NCI-H510A (cell line): ENCODE measurements around the gene ZNF496.
"Not testable (repeated sequence)": the region's sequence is repeated elsewhere in the genome, so short reads cannot be mapped to it uniquely, and the experiment has no call there.

Experiments used
- DNase-seq: peaks from one replicate; lab custom pipeline; 2025; lab: John Stamatoyannopoulos, UW

The ZNF496 gene

DNA sequence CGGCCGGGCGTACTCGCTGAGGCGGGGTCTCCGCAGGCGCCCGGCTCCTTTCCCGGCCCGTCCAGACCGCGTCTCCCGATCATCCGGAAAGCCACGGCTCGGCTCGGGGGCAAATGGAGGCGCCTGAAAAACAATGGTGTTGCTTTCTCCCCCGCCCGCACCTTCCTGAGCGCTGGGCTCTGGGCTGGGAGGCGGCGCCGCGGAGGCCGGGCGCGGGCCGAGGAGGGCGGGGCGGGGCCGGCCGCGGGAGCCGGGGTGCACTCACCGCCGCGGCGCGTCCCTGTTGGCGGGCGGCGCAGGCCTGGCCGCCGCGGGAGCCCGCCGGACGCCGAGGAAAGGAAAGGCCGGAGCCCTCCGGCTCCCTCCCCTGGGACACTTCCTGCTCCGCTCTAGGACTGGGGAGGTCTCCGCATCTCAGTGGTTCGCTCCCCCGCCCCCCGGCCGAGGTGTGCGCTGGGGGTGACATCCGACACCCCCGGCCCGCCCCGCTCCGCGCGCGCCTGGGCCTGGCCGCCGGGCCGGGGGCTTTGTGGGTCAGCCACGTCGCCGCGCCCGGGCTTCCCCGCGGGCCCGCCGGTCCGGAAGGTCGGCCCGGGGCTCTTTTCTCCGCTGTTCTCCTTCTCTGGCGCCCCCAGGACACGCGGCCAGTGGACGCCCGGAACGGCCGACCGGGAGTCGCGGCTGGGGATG is at the start of gene ZNF496:
Gene ZNF496 (minus strand): TSS at position 343 of the 690 bp plus-strand sequence. CDS start 2,289 bp downstream, outside the sequence.
- DNase-seq = peak; percentile 57

DNA sequence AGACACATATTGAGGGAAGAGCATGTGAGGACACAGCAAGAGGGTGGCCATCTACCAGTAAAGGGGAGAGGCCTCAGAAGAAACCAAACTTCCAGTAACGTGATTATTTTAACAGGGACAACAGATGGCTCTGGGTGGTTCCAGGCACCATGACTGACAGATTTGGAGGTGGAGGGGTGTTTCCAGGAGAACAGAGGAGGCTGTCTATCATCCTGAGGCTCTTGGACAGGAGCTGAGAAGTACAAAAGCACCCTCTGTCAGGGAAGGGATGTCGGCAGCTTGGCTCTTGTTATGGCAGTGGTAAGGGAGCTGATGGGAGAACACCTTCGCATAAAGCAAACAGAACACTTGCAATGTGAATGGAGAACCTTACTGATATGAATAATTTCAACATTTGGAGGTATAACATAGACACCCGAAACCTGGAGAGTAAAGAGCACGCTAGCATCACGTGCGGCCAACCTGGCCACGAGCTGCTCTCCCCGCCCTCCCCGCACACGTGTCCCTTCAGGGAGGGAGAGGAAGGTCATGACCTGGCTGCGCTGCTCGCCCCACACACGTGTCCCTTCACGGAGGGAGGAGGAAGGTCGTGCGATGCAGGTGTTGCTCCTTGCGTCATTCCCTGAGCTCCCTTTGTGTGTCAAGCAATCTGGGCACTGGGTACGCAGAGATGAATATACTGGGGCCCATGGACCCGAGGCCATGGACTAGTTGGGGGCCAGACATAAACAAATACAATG is 46.8 kb upstream of the ZNF496 start:
- no peak for DNase-seq

DNA sequence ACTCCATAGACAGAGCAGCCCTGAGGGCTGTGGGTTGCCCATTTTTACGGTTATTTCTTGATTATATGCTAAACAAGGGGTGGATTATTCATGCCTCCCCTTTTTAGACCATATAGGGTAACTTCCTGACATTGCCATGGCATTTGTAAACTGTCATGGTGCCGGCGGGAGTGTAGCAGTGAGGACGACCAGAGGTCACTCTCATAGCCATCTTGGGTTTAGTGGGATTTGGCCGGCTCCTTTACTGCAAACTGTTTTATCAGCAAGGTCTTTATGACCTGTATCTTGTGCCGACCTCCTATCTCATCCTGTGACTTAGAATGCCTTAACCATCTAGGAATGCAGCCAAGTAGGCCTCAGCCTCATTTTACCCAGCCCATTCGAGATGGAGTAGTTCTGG is 46.0 kb upstream of the ZNF496 start:
- DNase-seq = not testable (repeated sequence)

DNA sequence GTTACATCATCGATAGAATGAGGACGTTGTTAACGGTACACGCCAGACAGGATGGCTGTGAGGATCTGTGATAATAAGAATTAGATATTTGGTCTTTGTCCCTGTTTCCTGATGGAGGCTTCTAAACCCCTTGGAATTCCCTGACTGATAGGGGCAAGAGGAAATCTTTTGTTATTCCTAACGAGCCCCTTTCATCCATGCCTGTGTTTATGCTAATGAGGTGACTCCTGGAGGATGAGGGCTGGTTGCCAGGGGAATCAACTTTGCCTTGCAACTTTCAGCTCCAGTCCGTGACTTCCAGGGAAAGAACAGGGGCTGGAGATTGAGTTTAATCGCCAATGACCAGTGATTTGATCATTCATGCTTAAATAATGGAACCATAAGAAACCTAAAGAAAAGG is 45.0 kb upstream of the ZNF496 start:
- no peak for DNase-seq

DNA sequence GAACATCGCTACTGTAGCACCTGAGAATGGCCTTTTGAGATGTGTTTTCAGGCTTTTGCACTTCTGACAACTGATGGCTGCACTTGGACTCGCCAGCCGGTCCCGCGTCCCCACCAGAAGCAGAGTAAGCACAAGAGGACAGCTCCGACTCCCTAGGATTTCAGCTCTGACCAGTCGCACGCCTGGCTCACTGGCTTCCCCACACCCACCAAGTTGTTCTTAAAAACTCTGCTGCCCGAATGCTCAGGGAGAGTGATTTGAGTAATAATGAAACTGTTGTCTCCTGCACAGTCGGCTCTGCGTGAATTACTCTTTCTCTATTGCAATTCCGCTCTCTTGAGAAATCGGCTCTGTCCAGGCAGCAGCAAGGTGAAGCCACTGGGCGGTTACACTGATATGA is 44.1 kb upstream of the ZNF496 start:
- DNase-seq = no peak

DNA sequence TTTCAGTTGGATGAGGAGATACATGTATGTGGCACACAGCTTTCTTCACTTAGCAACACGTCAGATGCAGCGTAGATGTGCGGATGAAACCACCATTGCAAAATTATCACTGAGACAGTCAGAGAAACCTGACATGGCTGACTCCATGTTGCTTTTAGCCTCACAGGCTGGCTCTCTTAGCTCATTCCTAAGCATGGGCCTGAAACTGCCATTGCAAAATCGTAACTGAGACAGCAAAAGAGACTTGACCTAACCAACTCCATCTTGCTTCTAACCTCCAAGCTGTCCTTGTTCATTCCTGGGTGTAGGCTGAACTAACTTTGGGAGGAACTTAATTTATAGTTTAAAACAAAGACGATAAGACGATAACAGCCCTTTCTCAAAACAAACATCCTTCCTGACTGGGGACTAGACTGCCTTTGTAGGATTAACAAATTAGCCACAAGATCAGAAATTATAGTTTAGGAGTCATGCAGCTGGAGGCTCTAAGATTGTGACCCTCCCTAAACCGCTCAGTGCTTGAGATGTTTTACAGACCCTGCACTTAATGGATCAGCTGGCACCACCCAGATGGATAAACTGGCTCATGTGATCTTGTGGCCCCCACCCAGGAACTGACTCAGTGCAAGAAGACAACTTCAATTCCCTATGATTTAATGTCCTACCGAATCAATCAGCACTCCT is 43.1 kb upstream of the ZNF496 start:
- DNase-seq = not testable (repeated sequence)

DNA sequence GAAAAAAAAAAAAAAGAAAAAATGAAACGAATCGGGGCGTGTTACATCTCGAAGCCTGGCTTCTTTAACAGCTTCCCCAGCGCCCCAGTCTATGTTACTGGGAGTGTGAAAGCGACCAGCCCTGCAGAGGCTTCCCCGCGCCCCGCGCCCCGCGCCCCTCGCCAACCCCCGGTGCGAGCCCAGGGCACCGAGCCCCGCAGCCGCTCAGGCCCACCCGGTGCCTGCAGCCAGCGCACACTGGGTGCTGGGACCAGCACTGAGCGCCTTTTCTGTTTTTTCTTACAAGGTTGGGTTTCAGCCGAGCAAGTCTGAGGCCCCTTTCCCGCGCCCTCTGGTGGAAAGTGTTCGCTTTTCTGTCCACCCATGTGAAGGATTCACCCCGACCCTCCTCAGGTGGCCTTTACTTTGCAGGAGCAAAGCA is 42.1 kb upstream of the ZNF496 start:
- no peak for DNase-seq

DNA sequence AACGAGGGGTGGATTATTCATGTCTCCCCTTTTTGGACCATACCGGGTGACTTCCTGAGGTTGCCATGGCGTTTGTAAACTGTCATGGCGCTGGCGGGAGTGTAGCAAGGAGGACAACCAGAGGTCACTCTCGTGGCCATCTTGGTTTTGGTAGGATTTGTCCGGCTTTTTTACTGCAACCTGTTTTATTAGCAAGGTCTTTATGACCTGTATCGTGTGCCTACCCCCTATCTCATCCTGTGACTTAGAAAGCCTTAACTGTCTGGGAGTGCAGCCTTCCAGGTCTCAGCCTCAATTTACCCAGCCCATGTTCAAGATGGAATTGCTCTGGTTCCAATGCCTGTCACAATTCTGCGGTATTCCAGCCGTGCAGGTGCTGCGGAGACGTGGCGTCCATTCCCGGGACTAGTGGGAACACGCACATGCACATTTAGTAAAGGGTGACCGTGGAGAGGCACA is 40.2 kb upstream of the ZNF496 start:
- DNase-seq = no peak

DNA sequence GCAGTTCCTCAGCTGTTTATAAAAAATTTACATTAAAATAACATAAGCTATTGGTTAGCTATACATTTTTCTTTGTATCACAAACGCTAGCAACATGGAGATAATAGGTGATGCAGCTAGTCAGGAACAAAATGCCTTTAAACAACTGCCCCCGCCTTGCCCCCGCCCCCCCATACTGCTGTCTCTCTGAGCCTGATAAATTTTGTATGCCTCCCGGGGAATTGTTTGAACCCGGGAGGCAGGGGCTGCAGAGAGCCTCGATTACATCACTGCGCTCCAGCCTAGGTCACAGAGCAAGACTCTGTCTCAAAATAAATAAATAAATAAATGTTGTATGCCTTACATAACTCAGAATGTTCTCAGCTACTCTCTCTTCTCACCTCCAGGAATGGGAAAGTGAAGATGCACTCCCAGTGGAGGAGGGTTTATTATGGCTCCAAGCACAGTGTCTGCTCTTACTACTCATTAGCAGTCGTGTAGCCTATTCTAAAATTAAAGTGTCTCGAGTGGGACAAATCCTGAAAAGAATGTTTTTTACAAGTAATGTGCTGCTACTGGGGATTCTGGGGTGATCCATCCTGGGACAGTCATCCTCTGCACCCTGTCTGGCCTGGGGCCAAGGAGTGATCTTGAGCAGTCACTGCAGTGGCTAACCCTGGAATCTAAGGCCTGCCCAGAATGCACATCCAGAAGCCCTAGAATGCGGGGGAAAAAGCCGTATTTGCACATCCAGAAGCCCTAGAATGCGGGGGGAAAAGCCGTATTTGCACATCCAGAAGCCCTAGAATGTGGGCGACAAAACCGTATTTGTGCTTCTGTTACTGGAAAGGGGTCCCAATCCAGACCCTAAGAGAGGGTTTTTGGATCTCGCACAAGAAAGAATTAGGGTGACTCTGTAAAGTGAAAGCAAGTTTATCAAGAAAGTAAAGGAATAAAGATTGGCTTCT is 39.4 kb upstream of the ZNF496 start:
- DNase-seq = no peak

DNA sequence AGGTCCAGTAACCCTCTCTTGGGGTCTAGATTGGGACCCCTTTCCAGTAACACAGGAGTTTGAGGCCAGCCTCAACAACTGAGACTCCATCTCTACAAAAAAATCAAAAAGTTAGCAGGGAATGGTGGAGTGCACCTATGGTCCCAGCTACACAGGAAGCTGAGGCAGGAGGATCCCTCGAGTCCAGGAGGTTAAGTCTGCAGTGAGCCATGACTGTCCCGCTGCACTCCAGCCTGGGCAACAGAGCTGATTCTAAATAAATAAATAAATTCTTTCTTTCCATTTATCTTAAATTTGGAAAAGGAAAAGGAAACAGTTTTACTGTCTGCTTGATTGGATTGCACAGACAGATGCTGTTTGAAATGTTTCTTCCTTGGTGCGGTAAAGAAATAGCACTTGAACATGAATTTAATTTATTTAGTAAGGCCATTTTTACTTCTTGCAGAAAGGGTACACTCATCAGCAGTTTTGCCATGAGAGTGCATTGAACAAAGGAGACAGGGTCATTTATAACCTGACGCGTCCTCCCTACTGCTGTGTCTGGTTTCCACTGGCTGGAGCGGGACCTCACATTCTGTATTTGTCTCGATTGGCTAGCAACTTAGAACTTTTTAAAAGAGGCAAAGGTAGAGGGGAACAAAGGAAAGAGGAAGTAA is 37.0 kb upstream of the ZNF496 start:
- no peak for DNase-seq

DNA sequence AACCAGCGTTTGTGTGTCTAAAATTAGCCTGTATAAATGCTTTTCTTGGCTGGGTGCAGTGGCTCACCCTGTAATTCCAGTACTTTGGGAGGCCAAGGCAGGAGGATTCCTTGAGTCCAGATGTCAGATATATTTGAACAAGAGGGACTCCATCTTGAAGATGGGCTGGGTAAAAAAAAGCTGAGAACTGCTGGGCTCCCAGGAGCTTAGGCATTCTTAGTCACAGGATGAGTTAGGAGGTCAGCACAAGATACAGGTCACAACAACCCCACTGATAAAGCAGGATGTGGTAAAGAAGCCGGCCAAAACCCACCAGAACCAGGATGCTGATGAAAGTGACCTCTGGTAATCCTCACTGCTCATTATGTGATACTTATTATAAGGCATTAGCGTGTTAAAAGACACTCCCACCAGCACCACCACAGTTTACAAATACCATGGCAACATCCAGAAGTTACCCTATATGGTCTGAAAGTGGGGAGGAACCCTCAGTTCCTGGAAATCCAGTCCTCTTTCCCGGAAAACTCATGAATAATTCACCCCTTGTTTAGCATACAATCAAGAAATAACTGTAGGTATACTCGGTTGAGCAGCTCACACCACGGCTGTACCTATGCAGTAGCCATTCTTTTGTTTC is 36.2 kb upstream of the ZNF496 start:
- no peak for DNase-seq

DNA sequence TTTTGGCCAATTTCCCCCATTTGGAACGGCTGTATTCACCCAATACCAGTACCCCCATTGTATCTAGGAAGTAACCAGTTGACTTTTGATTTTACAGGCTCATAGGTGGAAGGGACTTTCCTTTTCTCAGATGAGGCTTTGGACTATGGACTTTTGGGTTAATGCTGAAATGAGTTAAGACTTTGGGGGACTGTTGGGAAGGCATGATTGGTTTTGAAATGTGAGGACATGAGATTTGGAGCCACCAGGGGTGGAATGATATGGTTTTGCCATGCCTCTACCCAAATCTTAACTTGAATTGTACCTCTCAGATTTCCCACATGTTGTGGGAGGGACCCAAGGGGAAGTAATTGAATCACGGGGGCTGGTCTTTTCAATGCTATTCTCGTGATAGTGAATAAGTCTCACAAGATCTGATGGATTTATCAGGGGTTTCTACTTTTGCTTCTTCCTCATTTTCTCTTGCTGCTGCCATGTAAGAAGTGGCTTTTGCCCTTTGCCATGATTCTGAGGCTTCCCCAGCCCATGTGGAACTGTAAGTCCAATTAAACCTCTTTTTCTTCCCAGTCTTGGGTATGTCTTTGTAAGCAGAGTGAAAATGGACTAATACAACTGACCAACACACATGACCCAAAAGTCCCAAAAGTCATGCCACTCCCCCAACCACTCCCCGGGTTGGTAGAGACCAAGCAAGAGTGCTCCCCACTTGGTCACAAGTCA is 35.4 kb upstream of the ZNF496 start:
- DNase-seq = no peak

DNA sequence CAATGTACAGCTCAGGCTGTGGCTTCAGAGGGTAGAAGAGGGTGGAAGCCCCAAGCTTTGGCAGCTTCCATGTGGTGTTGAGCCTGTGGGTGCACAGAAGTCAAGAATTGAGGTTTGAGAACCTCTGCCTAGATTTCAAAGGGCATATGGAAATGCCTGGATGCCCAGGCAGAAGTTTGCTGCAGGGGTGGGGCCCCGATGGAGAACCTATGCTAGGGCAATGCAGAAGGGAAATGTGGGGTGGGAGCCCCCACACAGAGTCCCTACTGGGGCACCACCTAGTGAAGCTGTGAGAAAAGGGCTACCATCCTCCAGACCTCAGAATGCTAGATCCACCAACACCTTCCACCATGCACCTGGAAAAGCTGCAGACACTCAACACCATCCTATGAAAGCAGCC is 34.7 kb upstream of the ZNF496 start:
- not testable (repeated sequence) for DNase-seq

DNA sequence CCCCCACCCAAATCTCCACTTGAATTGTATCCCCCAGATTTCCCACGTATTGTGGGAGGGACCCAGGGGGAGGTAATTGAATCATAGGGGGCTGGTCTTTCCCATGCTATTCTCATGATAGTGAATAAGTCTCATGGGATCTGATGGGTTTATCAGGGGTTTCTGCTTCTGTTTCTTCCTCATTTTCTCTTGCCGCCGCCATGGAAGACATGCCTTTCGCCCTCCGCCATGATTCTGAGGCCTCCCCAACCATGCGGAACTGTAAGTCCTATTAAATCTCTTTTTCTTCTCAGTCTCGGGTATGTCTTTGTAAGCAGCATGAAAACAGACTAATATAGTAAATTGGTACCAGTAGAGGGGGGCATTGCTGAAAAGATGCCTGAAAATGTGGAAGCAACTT is 33.4 kb upstream of the ZNF496 start:
- no peak for DNase-seq

DNA sequence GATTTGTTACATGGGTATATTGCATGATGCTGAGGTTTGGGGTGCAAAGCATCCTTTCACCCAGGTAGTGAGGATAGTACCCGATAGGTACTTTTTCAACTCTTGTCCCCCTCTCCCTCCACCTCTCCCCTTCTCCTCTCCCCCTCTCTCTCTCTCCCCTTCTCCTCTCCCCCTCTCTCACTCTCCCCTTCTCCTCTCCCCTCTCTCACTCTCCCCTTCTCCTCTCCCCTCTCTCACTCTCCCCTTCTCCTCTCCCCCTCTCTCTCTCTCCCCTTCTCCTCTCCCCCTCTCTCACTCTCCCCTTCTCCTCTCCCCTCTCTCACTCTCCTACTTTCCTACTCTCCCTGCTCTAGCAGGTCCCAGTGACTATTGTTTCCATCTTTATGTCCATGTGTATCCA is 31.3 kb upstream of the ZNF496 start:
- DNase-seq = not testable (repeated sequence)

DNA sequence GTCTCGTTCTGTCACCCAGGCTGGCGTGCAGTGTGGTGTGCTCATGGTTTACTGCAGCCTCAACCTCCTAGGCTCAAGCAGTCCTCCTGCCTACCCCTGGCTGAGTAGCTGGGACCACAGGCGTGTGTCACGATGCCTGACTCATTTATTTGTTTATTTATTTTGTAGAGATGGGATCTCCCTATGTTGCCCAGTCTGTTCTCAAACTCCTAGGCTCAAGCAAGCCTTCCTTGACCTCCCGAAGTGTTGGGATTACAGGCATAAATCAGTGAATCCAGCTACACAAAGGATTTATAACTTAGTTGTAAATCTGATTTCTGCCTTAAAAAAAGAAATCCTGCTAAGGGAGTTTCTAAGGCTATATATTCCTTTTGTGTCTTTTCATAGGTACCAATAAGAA is 30.5 kb upstream of the ZNF496 start:
- DNase-seq = no peak

DNA sequence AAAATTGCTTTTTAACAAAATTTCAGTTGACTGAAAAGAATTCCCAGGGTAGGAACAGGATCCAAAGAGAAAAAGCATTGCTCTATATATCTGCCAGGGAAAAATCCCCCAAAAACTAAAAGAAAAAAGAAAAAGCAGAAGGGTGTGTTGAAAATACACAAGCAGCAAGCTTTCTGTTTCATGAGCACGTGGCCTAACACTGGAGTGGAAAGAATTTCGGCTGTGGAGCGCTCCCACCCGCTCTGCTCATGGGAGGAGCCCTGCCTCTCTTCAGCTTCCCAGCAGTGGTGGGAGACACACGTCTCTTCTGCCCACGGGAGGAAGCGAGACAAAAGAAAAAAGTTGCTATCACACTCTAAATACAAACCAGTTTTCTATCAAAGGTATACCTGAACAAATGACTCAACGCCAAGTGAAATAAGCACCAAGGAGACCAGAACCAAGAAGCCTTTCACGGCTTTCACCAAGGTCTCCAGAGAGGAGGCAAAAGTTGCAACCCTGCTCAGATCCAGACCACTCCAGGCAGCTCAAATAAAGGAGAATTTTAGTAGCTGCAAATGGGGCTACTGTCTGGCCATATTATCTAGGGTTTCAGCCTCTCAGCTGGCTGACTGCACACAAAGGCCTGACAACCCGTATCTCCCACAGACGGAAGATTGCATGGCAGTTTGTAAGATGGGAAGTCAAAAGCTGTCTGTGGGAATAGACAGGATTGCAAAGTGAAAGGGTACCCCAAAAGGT is 29.5 kb upstream of the ZNF496 start:
- DNase-seq = no peak

DNA sequence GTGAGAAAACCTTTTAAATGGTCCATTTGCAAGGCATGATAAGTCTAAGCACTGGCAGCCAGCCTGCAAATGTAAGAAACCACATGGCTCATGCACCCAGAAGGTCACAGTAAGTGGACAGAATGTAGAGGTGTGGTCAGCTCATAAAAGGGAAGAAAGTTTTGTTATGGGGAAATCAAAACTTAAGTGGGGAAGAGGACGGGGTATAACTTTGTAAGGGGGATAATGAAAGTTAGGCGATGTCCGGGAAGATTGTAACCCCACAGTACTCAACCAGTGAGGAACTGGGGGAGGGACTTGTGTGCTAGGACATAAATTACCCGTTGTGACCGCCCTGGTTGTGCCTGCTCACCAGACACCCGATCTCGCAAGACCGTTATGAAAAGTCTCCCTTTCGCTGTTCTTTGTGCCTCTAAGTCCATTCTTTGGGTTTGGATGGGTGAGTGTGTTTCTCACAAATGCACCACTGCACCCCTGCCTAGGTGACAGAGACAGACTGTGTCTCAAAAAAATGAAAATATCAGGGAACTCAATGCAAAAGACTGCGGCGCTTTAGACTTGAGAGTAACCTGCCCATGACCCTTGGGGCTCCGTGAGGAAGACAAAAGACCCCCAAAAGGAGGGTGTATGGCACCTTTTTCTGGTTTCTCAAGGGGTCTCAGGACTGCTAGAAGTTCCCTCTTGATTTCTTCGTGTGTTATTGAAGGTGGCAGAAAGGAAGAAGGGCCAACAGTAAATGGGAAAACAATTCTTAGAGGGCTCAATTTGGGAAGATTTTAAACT is 28.6 kb upstream of the ZNF496 start:
- no peak for DNase-seq

DNA sequence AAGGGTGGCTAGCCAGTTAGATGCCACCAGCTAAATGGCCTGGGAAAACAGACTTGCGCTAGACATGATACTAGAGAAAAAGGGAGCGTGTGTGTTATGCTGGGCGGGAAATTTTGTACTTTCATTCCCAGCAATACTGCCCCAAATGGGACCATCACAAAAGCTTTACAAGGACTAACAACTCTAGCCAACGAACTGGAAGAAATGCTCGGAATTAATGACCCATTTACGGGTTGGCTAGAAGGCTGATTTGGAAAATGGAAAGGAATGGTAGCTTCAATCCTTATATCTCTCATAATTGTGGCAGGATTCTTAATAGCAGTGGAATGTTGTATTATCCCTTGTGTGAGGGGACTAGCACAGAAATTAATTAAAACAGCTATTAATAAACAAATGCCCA is 27.9 kb upstream of the ZNF496 start:
- DNase-seq = no peak
